ENCODE data around the gene PAPLN. TPM values are rescaled to one million over a fixed set of nuclear protein-coding genes. Genes with fewer than 3 reads are reported as not detected.

Gene PAPLN
- total RNA-seq, 1 experiment from 2014 or later = 9.6 TPM

DNA sequence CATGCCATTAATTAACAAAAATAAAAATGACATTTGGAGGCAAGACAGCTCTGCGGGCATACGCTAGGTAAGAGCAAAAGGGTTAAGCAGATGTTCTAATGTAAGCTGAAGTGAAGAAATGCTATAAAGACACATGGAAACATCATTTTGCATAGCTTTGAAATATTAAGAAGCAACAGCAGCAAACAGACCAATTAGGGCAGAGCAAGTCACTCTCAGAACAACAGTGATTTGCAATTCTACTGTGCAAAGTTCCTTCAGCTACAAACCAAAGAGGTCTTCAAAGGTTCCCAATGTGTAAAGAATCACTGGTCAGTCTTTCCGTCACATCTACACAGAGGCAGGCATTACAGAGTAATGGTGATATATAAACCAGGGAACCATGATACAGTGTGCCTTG, 68.2 kb downstream of the PAPLN start:
- intact Hi-C loops (cut with micrococcal nuclease) = no loop called here
- TF ChIP-seq YY1 (IDR thresholded peaks at IDR 0.05; ENCODE audit: extremely low read depth, insufficient replicate concordance, low read depth, low read length) (no peak), RAD21 (IDR thresholded peaks at IDR 0.05; ENCODE audit: low read depth) (no peak), ZFX (IDR thresholded peaks at IDR 0.05) (no peak), JUND (IDR thresholded peaks at IDR 0.05) (no peak), CEBPB (IDR thresholded peaks at IDR 0.05; ENCODE audit: low read depth) (no peak), SRF (IDR thresholded peaks at IDR 0.05; ENCODE audit: low read depth) (no peak), EGR1 (IDR thresholded peaks at IDR 0.05; ENCODE audit: low read depth) (no peak), ELF1 (IDR thresholded peaks at IDR 0.05; ENCODE audit: borderline replicate concordance, low read depth) (no peak), ZNF274 (IDR thresholded peaks at IDR 0.05; ENCODE audit: low read depth, low read length) (no peak), SIN3A (IDR thresholded peaks at IDR 0.05; ENCODE audit: low read depth) (no peak), FOSL1 (IDR thresholded peaks at IDR 0.05; ENCODE audit: low read depth) (no peak), CBX3 (IDR thresholded peaks at IDR 0.05; ENCODE audit: low read depth) (no peak), EZH2phosphoT487 (IDR thresholded peaks at IDR 0.05; ENCODE audit: borderline replicate concordance) (no peak), TCF7L2 (IDR thresholded peaks at IDR 0.05; ENCODE audit: borderline replicate concordance, extremely low read depth, insufficient read depth, insufficient read length) (no peak), SP1 (IDR thresholded peaks at IDR 0.05; ENCODE audit: low read depth) (no peak)
- TF ChIP-seq, protein P1, sequence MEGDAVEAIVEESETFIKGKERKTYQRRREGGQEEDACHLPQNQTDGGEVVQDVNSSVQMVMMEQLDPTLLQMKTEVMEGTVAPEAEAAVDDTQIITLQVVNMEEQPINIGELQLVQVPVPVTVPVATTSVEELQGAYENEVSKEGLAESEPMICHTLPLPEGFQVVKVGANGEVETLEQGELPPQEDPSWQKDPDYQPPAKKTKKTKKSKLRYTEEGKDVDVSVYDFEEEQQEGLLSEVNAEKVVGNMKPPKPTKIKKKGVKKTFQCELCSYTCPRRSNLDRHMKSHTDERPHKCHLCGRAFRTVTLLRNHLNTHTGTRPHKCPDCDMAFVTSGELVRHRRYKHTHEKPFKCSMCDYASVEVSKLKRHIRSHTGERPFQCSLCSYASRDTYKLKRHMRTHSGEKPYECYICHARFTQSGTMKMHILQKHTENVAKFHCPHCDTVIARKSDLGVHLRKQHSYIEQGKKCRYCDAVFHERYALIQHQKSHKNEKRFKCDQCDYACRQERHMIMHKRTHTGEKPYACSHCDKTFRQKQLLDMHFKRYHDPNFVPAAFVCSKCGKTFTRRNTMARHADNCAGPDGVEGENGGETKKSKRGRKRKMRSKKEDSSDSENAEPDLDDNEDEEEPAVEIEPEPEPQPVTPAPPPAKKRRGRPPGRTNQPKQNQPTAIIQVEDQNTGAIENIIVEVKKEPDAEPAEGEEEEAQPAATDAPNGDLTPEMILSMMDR (IDR thresholded peaks at IDR 0.05 in 2 of 3, conservative IDR thresholded peaks at IDR 0.05 in 1 of 3; ENCODE audit: borderline replicate concordance in 1 of 3, insufficient read depth in 1 of 3, low read depth in 2 of 3, low read length in 2 of 3) = no peak
- TF ChIP-seq, protein P2, sequence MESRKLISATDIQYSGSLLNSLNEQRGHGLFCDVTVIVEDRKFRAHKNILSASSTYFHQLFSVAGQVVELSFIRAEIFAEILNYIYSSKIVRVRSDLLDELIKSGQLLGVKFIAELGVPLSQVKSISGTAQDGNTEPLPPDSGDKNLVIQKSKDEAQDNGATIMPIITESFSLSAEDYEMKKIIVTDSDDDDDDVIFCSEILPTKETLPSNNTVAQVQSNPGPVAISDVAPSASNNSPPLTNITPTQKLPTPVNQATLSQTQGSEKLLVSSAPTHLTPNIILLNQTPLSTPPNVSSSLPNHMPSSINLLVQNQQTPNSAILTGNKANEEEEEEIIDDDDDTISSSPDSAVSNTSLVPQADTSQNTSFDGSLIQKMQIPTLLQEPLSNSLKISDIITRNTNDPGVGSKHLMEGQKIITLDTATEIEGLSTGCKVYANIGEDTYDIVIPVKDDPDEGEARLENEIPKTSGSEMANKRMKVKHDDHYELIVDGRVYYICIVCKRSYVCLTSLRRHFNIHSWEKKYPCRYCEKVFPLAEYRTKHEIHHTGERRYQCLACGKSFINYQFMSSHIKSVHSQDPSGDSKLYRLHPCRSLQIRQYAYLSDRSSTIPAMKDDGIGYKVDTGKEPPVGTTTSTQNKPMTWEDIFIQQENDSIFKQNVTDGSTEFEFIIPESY (IDR thresholded peaks at IDR 0.05; ENCODE audit: extremely low read depth, insufficient replicate concordance, low read length) = no peak
- TF ChIP-seq, protein P3, sequence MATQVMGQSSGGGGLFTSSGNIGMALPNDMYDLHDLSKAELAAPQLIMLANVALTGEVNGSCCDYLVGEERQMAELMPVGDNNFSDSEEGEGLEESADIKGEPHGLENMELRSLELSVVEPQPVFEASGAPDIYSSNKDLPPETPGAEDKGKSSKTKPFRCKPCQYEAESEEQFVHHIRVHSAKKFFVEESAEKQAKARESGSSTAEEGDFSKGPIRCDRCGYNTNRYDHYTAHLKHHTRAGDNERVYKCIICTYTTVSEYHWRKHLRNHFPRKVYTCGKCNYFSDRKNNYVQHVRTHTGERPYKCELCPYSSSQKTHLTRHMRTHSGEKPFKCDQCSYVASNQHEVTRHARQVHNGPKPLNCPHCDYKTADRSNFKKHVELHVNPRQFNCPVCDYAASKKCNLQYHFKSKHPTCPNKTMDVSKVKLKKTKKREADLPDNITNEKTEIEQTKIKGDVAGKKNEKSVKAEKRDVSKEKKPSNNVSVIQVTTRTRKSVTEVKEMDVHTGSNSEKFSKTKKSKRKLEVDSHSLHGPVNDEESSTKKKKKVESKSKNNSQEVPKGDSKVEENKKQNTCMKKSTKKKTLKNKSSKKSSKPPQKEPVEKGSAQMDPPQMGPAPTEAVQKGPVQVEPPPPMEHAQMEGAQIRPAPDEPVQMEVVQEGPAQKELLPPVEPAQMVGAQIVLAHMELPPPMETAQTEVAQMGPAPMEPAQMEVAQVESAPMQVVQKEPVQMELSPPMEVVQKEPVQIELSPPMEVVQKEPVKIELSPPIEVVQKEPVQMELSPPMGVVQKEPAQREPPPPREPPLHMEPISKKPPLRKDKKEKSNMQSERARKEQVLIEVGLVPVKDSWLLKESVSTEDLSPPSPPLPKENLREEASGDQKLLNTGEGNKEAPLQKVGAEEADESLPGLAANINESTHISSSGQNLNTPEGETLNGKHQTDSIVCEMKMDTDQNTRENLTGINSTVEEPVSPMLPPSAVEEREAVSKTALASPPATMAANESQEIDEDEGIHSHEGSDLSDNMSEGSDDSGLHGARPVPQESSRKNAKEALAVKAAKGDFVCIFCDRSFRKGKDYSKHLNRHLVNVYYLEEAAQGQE (IDR thresholded peaks at IDR 0.05; ENCODE audit: low read depth) = no peak
- TF ChIP-seq, protein P4, sequence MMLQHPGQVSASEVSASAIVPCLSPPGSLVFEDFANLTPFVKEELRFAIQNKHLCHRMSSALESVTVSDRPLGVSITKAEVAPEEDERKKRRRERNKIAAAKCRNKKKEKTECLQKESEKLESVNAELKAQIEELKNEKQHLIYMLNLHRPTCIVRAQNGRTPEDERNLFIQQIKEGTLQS (IDR thresholded peaks at IDR 0.05) = no peak
- H3K4me1 ChIP-seq (ENCODE audit: control insufficient read depth in 1 of 2, insufficient read depth in 2 of 2, low read length in 2 of 2) = no peaks in the 10 kb centered on the region
- H3K4me3 ChIP-seq (replicated peaks in 1 of 2; ENCODE audit: low read depth in 1 of 2, low read length in 2 of 2) = no peak overlapping the region
- no peak overlapping the region for H3K9ac ChIP-seq (ENCODE audit: low read length)
- H3K9me3 ChIP-seq (ENCODE audit: control insufficient read depth in 1 of 2, insufficient read depth in 1 of 2, low read depth in 1 of 2, low read length in 2 of 2) = no peaks in the 10 kb centered on the region
- POLR2A ChIA-PET = no interaction called here
- no peak overlapping the region for H3K27ac ChIP-seq (ENCODE audit: low read depth, low read length)
- no peaks in the 10 kb centered on the region for H4K20me1 ChIP-seq (ENCODE audit: insufficient read depth)
- H3K79me2 ChIP-seq (ENCODE audit: insufficient read depth, low read length) = no peaks in the 10 kb centered on the region
- DNase-seq (ENCODE audit: low read depth, low spot score) (no peak), ATAC-seq (no peak)
- no TSS peak for BruUV-seq (replicated peaks)
- RAD21 ChIA-PET (ENCODE audit: low non-redundant PET in 1 of 2, low total read pairs in 2 of 2, uncharacterized antibody in 2 of 2, unreplicated experiment in 2 of 2) = no interaction called here
- no peaks in the 10 kb centered on the region for H3K9me2 ChIP-seq (ENCODE audit: insufficient read depth)
- H3K4me2 ChIP-seq (ENCODE audit: low read length) = no peak overlapping the region
- no peaks in the 10 kb centered on the region for H3K27me3 ChIP-seq (ENCODE audit: insufficient read depth, low read length)
- CTCF ChIA-PET = interaction anchor here (3.7 kb wide), 1 partner anchor 10 kb away, joined by 18 read pairs; no protein-coding TSS in a partner anchor
- no peak overlapping the region for H2AFZ ChIP-seq (ENCODE audit: low read depth, low read length, poor library complexity, severe bottlenecking)
- H3K36me3 ChIP-seq (ENCODE audit: control insufficient read depth in 1 of 2, insufficient read depth in 2 of 2, low read length in 2 of 2) = no peaks in the 10 kb centered on the region
